Activated B cell treated with CpG ODN at 0.5 μM for 24 hours (primary cell): ENCODE data around the gene EPDR1. TPM values are rescaled to one million over a fixed set of nuclear protein-coding genes. Genes with fewer than 3 reads are reported as not detected.

Source experiments
- ATAC-seq: fragments of 200-7000 bp; cut with Tn5 transposase; one replicate; pipeline ENCODE4 v1.10.0; 2021; ENCODE audit warnings: low read depth, mild to moderate bottlenecking, moderate library complexity
- CTCF ChIA-PET: fragments of 350-600 bp; sonication (Branson Sonifier 250); formaldehyde crosslinking; loops from one replicate; lab custom pipeline; 2021; ENCODE audit warnings: antibody characterized with exemption; lab: Charles Lee
- POLR2A ChIA-PET: fragments of 350-600 bp; sonication (Branson Sonifier 250); formaldehyde crosslinking; loops from one replicate; lab custom pipeline; 2021; ENCODE audit warnings: antibody characterized with exemption; lab: Charles Lee
- DNase-seq: peaks from one replicate; pipeline ENCODE4 v3.0.0; 2022
- H3K27ac Mint-ChIP-seq: one replicate; pipeline ENCODE4 v1.8.0; 2020; ENCODE audit warnings: mixed read lengths
- H3K27me3 Mint-ChIP-seq: one replicate; pipeline ENCODE4 v1.8.0; 2021; ENCODE audit warnings: mixed read lengths
- H3K36me3 Mint-ChIP-seq: one replicate; pipeline ENCODE4 v1.8.0; 2021; ENCODE audit warnings: low read depth, mixed read lengths
- H3K4me1 Mint-ChIP-seq: one replicate; pipeline ENCODE4 v1.8.0; 2021; ENCODE audit warnings: mixed read lengths
- H3K4me3 Mint-ChIP-seq: one replicate; pipeline ENCODE4 v1.8.0; 2020; ENCODE audit warnings: mild to moderate bottlenecking, mixed read lengths
- H3K9me3 Mint-ChIP-seq: one replicate; pipeline ENCODE4 v1.8.0; 2020; ENCODE audit warnings: mixed read lengths
- intact Hi-C: fragments of 100-400 bp; cut with micrococcal nuclease; formaldehyde crosslinking; loops from one replicate; pipeline ENCODE4 v1.15.1; 2024
- total RNA-seq: library from RNA; stranded (reverse); gene quantifications from 2 replicates; pipeline ENCODE4 v1.2.3, GENCODE V29; 2022
- TF ChIP-seq, protein P1 (sequence below): fragments of 200-600 bp; IDR thresholded peaks from one replicate; pipeline ENCODE4 v1.8.0; 2022; ENCODE audit warnings: antibody characterized with exemption, mild to moderate bottlenecking

The EPDR1 gene
- total RNA-seq, 1 donor from 2014 or later = 0.69 TPM

GRCh38 chr7:37928878-37929277 is 8.4 kb downstream of the EPDR1 start:
- POLR2A ChIA-PET = no interaction called here
- intact Hi-C loops = no loop called here
- no peaks in the 10 kb centered on the region for H3K36me3 Mint-ChIP-seq
- CTCF ChIA-PET = no interaction called here
- no peak overlapping the region for H3K27ac Mint-ChIP-seq
- H3K4me1 Mint-ChIP-seq = no peaks in the 10 kb centered on the region
- H3K9me3 Mint-ChIP-seq = peaks cover 4% of the 10 kb centered on the region
- no peak for ATAC-seq
- H3K27me3 Mint-ChIP-seq = peaks cover 6% of the 10 kb centered on the region
- TF ChIP-seq, protein P1, sequence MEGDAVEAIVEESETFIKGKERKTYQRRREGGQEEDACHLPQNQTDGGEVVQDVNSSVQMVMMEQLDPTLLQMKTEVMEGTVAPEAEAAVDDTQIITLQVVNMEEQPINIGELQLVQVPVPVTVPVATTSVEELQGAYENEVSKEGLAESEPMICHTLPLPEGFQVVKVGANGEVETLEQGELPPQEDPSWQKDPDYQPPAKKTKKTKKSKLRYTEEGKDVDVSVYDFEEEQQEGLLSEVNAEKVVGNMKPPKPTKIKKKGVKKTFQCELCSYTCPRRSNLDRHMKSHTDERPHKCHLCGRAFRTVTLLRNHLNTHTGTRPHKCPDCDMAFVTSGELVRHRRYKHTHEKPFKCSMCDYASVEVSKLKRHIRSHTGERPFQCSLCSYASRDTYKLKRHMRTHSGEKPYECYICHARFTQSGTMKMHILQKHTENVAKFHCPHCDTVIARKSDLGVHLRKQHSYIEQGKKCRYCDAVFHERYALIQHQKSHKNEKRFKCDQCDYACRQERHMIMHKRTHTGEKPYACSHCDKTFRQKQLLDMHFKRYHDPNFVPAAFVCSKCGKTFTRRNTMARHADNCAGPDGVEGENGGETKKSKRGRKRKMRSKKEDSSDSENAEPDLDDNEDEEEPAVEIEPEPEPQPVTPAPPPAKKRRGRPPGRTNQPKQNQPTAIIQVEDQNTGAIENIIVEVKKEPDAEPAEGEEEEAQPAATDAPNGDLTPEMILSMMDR = no peak
- H3K4me3 Mint-ChIP-seq = no peak overlapping the region
- no peak for DNase-seq

DNA sequence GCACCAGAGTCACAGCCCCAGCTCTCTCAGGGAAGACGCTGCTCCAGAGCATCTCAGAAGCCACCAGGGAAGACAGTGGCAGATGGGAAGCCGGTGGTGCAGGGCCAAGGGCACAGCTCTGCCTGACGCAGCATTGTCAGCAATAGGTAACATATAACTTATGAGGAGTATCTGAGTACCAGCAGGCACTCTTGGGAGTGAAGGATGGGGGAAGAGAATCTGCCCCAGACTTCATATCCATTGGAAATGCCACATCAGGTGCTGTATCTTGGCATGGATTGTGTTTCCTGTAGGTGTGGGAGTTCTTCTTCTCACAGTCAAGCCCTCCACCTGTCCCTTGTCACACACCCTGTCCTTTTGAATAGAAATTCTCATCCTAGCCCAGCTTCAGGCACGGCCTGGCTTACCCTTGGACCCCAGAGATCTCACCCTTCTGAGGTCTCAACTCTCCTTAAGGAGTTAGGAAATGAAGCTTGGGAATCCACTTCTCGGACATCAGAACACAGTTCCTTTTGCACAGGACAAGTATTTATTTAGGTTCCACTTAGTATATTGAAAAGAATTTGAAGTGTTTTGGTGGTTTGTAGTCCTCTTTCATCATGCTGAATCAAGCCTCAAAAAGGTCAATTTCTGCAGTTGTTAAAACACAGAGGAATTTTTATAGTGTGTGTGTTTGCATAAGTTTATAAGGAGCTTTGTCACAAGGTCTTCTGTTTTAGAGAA is 9.9 kb downstream of the EPDR1 start:
- peaks cover 2% of the 10 kb centered on the region for H3K9me3 Mint-ChIP-seq
- no peaks in the 10 kb centered on the region for H3K4me1 Mint-ChIP-seq
- no peak for ATAC-seq
- no peak for DNase-seq
- intact Hi-C loops = no loop called here
- H3K27me3 Mint-ChIP-seq = no peaks in the 10 kb centered on the region
- H3K36me3 Mint-ChIP-seq = no peaks in the 10 kb centered on the region
- no peak overlapping the region for H3K4me3 Mint-ChIP-seq
- H3K27ac Mint-ChIP-seq = no peak overlapping the region
- ChIA-PET POLR2A (no interaction called here), CTCF (no interaction called here)
- TF ChIP-seq, protein P1 = no peak

DNA sequence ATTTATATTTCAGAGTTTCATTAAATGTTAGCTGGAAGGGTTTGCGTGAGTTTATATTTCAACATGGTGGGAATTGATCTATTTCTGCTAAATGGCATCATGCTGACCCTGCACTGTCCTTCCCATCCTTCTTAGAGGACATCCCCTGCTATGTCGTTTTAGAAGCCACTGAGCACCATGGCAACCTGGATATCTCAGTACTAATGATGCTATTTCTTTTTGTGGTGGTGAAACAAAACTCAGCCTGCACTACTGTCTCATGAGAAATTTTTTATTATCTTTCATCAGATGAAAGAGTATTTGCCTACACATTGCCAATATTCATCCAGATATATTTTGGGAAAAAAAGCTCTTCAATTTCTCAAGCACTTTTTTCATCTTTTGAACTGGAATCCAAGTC is 12.1 kb downstream of the EPDR1 start:
- DNase-seq = no peak
- ChIA-PET CTCF (no interaction called here), POLR2A (no interaction called here)
- Mint-ChIP-seq H3K27me3 (peaks cover 3% of the 10 kb centered on the region), H3K4me3 (no peak overlapping the region), H3K27ac (no peak overlapping the region), H3K4me1 (no peaks in the 10 kb centered on the region), H3K36me3 (no peaks in the 10 kb centered on the region), H3K9me3 (peaks cover 9% of the 10 kb centered on the region)
- no peak for ATAC-seq
- intact Hi-C loops = no loop called here
- TF ChIP-seq, protein P1 = no peak

DNA sequence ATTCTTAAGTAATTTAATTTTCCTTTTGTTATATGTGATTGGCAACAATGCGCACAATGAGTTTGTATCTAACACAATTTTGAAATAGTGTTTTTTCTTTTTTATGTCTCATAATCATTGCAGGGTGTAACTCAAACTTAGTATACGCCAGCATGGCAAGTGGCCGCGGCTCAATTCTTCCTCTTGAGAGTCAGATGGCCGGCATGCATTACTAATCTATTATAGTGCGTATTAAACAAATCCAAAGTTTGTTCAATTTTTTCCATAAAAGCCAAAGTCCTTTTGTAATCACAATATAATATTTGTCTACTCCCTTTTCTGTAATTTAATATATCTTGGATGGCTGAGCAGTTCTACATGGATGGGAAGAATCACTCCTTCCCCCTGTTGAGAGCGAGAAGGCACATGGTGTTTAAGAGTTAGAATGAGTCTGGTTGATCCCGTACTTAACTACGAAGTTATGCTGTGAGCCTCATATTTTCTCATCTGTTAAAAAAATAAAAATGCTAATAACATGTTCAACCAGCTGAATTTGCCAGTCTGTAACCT is 12.7 kb downstream of the EPDR1 start:
- ChIA-PET CTCF (no interaction called here), POLR2A (no interaction called here)
- no peak overlapping the region for H3K4me3 Mint-ChIP-seq
- H3K27ac Mint-ChIP-seq = no peak overlapping the region
- peaks cover 9% of the 10 kb centered on the region for H3K9me3 Mint-ChIP-seq
- H3K36me3 Mint-ChIP-seq = no peaks in the 10 kb centered on the region
- no peaks in the 10 kb centered on the region for H3K4me1 Mint-ChIP-seq
- DNase-seq (no peak), ATAC-seq (no peak)
- intact Hi-C loops = no loop called here
- TF ChIP-seq, protein P1 = no peak
- peaks cover 3% of the 10 kb centered on the region for H3K27me3 Mint-ChIP-seq

- H3K27me3 Mint-ChIP-seq = no peaks in the 10 kb centered on the region
- H3K4me3 Mint-ChIP-seq = no peak overlapping the region
- H3K4me1 Mint-ChIP-seq = no peaks in the 10 kb centered on the region
- no peak for DNase-seq
- TF ChIP-seq, protein P1 = no peak
- no peak overlapping the region for H3K27ac Mint-ChIP-seq
- peaks cover 3% of the 10 kb centered on the region for H3K9me3 Mint-ChIP-seq
- ChIA-PET POLR2A (no interaction called here), CTCF (no interaction called here)
- intact Hi-C loops = no loop called here
- no peaks in the 10 kb centered on the region for H3K36me3 Mint-ChIP-seq
- no peak for ATAC-seq
These were observed 22.6 kb downstream of the EPDR1 start for GRCh38 chr7:37942934-37943610.
